K562 (cell line): ENCODE data around the gene BDH1. TPM values are rescaled to one million over a fixed set of nuclear protein-coding genes. Genes with fewer than 3 reads are reported as not detected.
A peak's percentile ranks its signal among the peaks of the same experiment; 100 is the strongest.

Experiments
- ATAC-seq: fragments of 200-7000 bp; cut with Tn5 transposase; 3 replicates; pipeline ENCODE4 v1.9.1; 2020; ENCODE audit warnings: moderate library complexity
- BruUV-seq: library from RNA; stranded (reverse); fragments of 400-500 nt; replicated peaks from 2 replicates; lab custom pipeline; 2021; lab: Mats Ljungman, UMichigan
- CTCF ChIA-PET: fragments of 300-600 bp; formaldehyde crosslinking; extraction: SDS; loops from one replicate; lab custom pipeline; 2021; ENCODE audit warnings: low intra/inter-chr PET ratio; lab: Yijun Ruan, JAX
- POLR2A ChIA-PET: fragments of 300-600, 350-650 bp; sonication (Branson Sonifier 250); formaldehyde crosslinking; extraction: SDS; loops from one replicate; lab custom pipeline; 2021; ENCODE audit warnings: antibody characterized with exemption, inconsistent platforms; lab: Yijun Ruan, JAX
- DNase-seq, 4 experiments: peaks; one replicate each; pipeline versions ENCODE4 v3.0.0 to v3.0.0-alpha.2; 2011 to 2018; ENCODE audit warnings: low spot score in 3 of 4, mixed read lengths in 3 of 4; ENCODE audit errors: extremely low read depth in 1 of 4
- FAIRE-seq: peaks from 2 replicates; lab custom pipeline; 2011; peaks lifted over from hg19 to GRCh38; lab: Jason Lieb, UNC
- H2AFZ ChIP-seq: 2 replicates; pipeline ENCODE4 v1.6.0; 2011; ENCODE audit warnings: low read depth, low read length, control low read depth, inconsistent platforms
- H3K27ac ChIP-seq: fragments of 200-600 bp; 3 replicates; pipeline ENCODE4 v1.8.0; 2011; ENCODE audit warnings: low read depth, mild to moderate bottlenecking, control low read depth, inconsistent platforms, low read length, moderate library complexity, mixed read lengths; ENCODE audit errors: extremely low read depth
- H3K27me3 ChIP-seq, 2 experiments: fragments of 300-600 bp in 1 of 2; 2 replicates in 1 of 2; 3 replicates in 1 of 2; pipeline versions ENCODE4 v1.6.0 to v1.8.0; 2011; ENCODE audit warnings: inconsistent platforms in 2 of 2, low read length in 2 of 2, mild to moderate bottlenecking in 1 of 2, mixed read lengths in 1 of 2, moderate library complexity in 1 of 2; ENCODE audit not compliant: control insufficient read depth in 2 of 2, insufficient read depth in 2 of 2
- H3K36me3 ChIP-seq: fragments of 300-600 bp; 3 replicates; pipeline ENCODE4 v1.8.0; 2011; ENCODE audit warnings: mild to moderate bottlenecking, low read length, inconsistent platforms; ENCODE audit not compliant: control insufficient read depth, insufficient read depth
- H3K4me1 ChIP-seq, 2 experiments: fragments of 200-600 bp in 1 of 2; replicated peaks in 1 of 2; 2 replicates in 1 of 2; 3 replicates in 1 of 2; pipeline versions ENCODE4 v1.5.1 to v1.8.0; 2011; ENCODE audit warnings: inconsistent platforms in 2 of 2, low read length in 2 of 2, mild to moderate bottlenecking in 1 of 2, mixed read lengths in 1 of 2, moderate library complexity in 1 of 2; ENCODE audit not compliant: control insufficient read depth in 2 of 2, insufficient read depth in 2 of 2
- H3K4me2 ChIP-seq: 2 replicates; pipeline ENCODE4 v1.6.1; 2011; ENCODE audit warnings: low read length, control low read depth, inconsistent platforms, mixed read lengths; ENCODE audit not compliant: insufficient read depth
- H3K4me3 ChIP-seq: fragments of 200-600 bp; sonication (generic), shearing (Covaris generic); 2 replicates; pipeline ENCODE4 v1.5.1; 2016; ENCODE audit warnings: control low read depth, inconsistent platforms
- H3K79me2 ChIP-seq: fragments of 200-600 bp; 3 replicates; pipeline ENCODE4 v1.8.0; 2011; ENCODE audit warnings: low read length, inconsistent platforms; ENCODE audit not compliant: control insufficient read depth, insufficient read depth
- H3K9ac ChIP-seq, 2 experiments: 2 replicates each; pipeline versions ENCODE4 v1.6.0 to v1.6.1; 2011; ENCODE audit warnings: low read depth in 2 of 2, low read length in 2 of 2, control low read depth in 1 of 2, inconsistent platforms in 1 of 2, mild to moderate bottlenecking in 1 of 2, mixed read lengths in 1 of 2; ENCODE audit not compliant: insufficient read depth in 1 of 2
- H3K9me1 ChIP-seq: one replicate; pipeline ENCODE4 v1.6.0; 2011; ENCODE audit warnings: inconsistent platforms, mild to moderate bottlenecking, low read length, moderate library complexity; ENCODE audit not compliant: control insufficient read depth, insufficient read depth
- H3K9me3 ChIP-seq: replicated peaks from 2 replicates; pipeline ENCODE4 v1.5.1; 2011; ENCODE audit warnings: low read depth, low read length, inconsistent platforms; ENCODE audit not compliant: control insufficient read depth, insufficient read depth
- H4K20me1 ChIP-seq: replicated peaks from 2 replicates; pipeline ENCODE4 v1.6.1; 2011; ENCODE audit warnings: low read length, inconsistent platforms, mixed read lengths; ENCODE audit not compliant: control insufficient read depth, insufficient read depth
- BCOR ChIP-seq: fragments of 450-650 bp; IDR thresholded peaks from 2 replicates; pipeline ENCODE4 v1.6.1; 2016
- GTF2A2 ChIP-seq: IDR thresholded peaks from 2 replicates; pipeline ENCODE4 v1.6.1; 2016; ENCODE audit warnings: mild to moderate bottlenecking, missing genetic modification characterization, missing compliant biosample characterization
- HMG20A ChIP-seq: fragments of 450-650 bp; formaldehyde crosslinking; conservative IDR thresholded peaks from 2 replicates; pipeline ENCODE4 v1.4.0; 2020; ENCODE audit warnings: mild to moderate bottlenecking, mixed read lengths
- ILK ChIP-seq: fragments of 450-650 bp; IDR thresholded peaks from 2 replicates; pipeline ENCODE4 v1.6.1; 2016; ENCODE audit warnings: missing genetic modification characterization, low read depth, mild to moderate bottlenecking, missing compliant biosample characterization, moderate library complexity, borderline replicate concordance
- KAT7 ChIP-seq: sonication (generic); formaldehyde crosslinking; IDR thresholded peaks from 2 replicates; pipeline ENCODE4 v1.8.0; 2022; ENCODE audit warnings: missing genetic modification reagents, mild to moderate bottlenecking, borderline replicate concordance
- MAX ChIP-seq: sonication (generic); formaldehyde crosslinking; IDR thresholded peaks from 2 replicates; pipeline ENCODE4 v1.9.0; 2022; ENCODE audit warnings: mild to moderate bottlenecking, missing genetic modification reagents
- NCOA4 ChIP-seq: fragments of 450-650 bp; IDR thresholded peaks from 2 replicates; pipeline ENCODE4 v1.6.1; 2018; ENCODE audit warnings: mild to moderate bottlenecking; ENCODE audit not compliant: partially characterized antibody
- NFE2L1 ChIP-seq: fragments of 450-650 bp; IDR thresholded peaks from 2 replicates; pipeline ENCODE4 v1.6.1; 2016; ENCODE audit warnings: missing genetic modification characterization, low read depth, mild to moderate bottlenecking, missing compliant biosample characterization, moderate library complexity, borderline replicate concordance
- NFXL1 ChIP-seq: fragments of 450-650 bp; formaldehyde crosslinking; IDR thresholded peaks from 2 replicates; pipeline ENCODE4 v1.4.0; 2021; ENCODE audit warnings: mild to moderate bottlenecking
- SIN3B ChIP-seq: fragments of 450-650 bp; IDR thresholded peaks from 2 replicates; pipeline ENCODE4 v1.6.1; 2017; ENCODE audit warnings: low read depth, mild to moderate bottlenecking, moderate library complexity
- SUPT5H ChIP-seq: fragments of 450-650 bp; IDR thresholded peaks from 2 replicates; pipeline ENCODE4 v1.6.1; 2016
- TCF7L2 ChIP-seq: fragments of 150-350 bp; IDR thresholded peaks from 2 replicates; pipeline ENCODE4 v1.6.1; 2016; ENCODE audit warnings: low read depth, mild to moderate bottlenecking, low read length, moderate library complexity
- ZNF445 ChIP-seq: fragments of 250-450 bp; sonication (Bioruptor Pico); IDR thresholded peaks from 2 replicates; pipeline ENCODE4 v1.4.0; 2020; ENCODE audit warnings: low read depth, mild to moderate bottlenecking, moderate library complexity
- ZNF696 ChIP-seq: fragments of 250-450 bp; sonication (Bioruptor Pico); conservative IDR thresholded peaks from 2 replicates; pipeline ENCODE4 v1.4.0; 2020; ENCODE audit warnings: mild to moderate bottlenecking, moderate library complexity
- ZNF785 ChIP-seq: fragments of 250-450 bp; sonication (Bioruptor Pico); IDR thresholded peaks from 2 replicates; pipeline ENCODE4 v1.4.0; 2020; ENCODE audit warnings: mild to moderate bottlenecking
- WGBS: fragments of 100-300 bp; shearing (Covaris generic); methylation state at CpG from one replicate; pipeline ENCODE4 v1.1.6; 2016; ENCODE audit warnings: low coverage, mixed read lengths; ENCODE audit not compliant: insufficient coverage; ENCODE audit errors: missing lambda C conversion rate; 5-methylcytosine and 5-hydroxymethylcytosine counted together
- in situ Hi-C: fragments of 300-500 bp; cut with MboI; formaldehyde crosslinking; loops from 4 replicates; pipeline ENCODE4 v1.15.0; 2018; ENCODE audit warnings: inconsistent platforms, mixed read lengths
- intact Hi-C: fragments of 100-400 bp; cut with micrococcal nuclease; formaldehyde crosslinking; loops from 2 replicates; pipeline ENCODE4 v1.14.2; 2022
- polyA plus RNA-seq, 8 experiments: library from polyadenylated mRNA; depleted of rRNA in 4 of 8; stranded (reverse) in 5 of 8; unstranded in 3 of 8; fragments of >200 nt; fragmentation: Nextera tagmentation in 2 of 8; fragmentation: Illumina TruSeq in 1 of 8; extraction: Ambion mirVana in 2 of 8; extraction: Trizol in 1 of 8; gene quantifications; 2 replicates each; pipeline versions ENCODE4 v1.2.1 to v1.2.3, GENCODE V29; 2011 to 2014; ENCODE audit warnings: inconsistent platforms in 1 of 8, missing spikeins in 1 of 8
- total RNA-seq, 7 experiments: library from RNA; depleted of rRNA in 6 of 7; stranded (reverse); fragments of >200 nt in 6 of 7; fragmentation: Illumina TruSeq in 2 of 7; extraction: Trizol in 2 of 7; gene quantifications; 2 replicates each; pipeline versions ENCODE4 v1.2.1 to v1.2.3, GENCODE V29; 2011 to 2021; ENCODE audit warnings: low replicate concordance in 1 of 7
- TF ChIP-seq, protein P1 (sequence below): IDR thresholded peaks from 3 replicates; pipeline ENCODE4 v1.6.1; 2011; ENCODE audit warnings: borderline replicate concordance, mild to moderate bottlenecking; ENCODE audit not compliant: insufficient read length, insufficient read depth
- TF ChIP-seq, protein P2 (sequence below): sonication (generic); formaldehyde crosslinking; IDR thresholded peaks from 2 replicates; pipeline ENCODE4 v1.8.0; 2022; ENCODE audit warnings: mild to moderate bottlenecking, missing genetic modification reagents

The BDH1 gene
- total and polyA plus RNA-seq, 9 of the 15 experiments (the other 6 are each of a cell fraction or from before 2014, with no cell fraction given), result 0.07 to 0.89 (median 0.12) TPM; not detected in 3

DNA sequence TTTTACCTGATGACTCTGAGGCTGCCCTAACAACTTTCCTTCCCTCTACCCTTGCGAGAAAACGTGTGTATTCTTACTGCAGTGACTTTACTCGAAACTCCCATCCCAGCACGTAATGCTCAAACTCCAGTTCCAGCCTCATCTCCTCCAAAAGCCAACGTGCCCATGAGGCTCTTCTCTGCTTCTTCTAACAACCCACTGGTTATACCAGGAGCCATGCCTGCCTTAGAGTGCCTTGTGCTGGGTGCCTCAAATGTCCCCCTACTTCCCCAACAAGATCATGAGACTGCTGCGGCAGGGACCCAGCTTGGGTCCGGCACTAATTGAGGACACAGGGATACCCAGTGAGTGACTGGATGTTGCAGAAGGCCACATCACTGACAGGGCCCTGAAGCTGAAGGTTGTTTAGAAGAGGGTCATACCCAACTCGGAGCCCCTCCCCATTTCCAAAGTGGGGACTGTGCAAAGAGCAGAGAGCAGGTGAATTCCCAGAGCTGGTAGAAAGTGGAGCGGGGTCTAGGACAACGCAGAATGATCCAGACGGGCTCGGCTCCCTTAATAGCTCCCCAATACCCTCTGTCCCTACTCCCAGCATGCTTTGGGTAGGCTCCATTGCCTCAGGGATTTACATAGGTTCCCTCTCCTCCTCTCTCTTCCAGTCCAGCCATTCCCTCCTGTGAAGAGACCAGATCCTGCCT lies 71.4 kb downstream of the BDH1 start:
- no peak for DNase-seq
- 1% methylated on average over 12 of the region's 12 CpGs for WGBS
- Histone ChIP-seq H3K4me2 (no peak overlapping the region), H4K20me1 (0 out of 2 replicates have a peak, but pooled peaks cover 3% of the 10 kb centered on the region), H3K79me2 (no peaks in the 10 kb centered on the region), H3K4me3 (no peak overlapping the region), H3K9ac (no peak overlapping the region), H3K27me3 (peaks cover 60 to 88% of the 10 kb centered on the region in 2 experiments), H2AFZ (no peak overlapping the region), H3K9me1 (no peaks in the 10 kb centered on the region), H3K9me3 (no peaks in the 10 kb centered on the region; the same call in 1 of the 2 replicates), H3K27ac (no peak overlapping the region), H3K4me1 (no peaks in the 10 kb centered on the region), H3K36me3 (no peaks in the 10 kb centered on the region)
- in situ Hi-C loops (no loop called here), intact Hi-C loops (no loop called here)
- ChIA-PET POLR2A (no interaction called here), CTCF (no interaction called here)
- TSS peak; percentile 96 for BruUV-seq
- ATAC-seq, result peak; percentile 56
- no peak for FAIRE-seq
- TF ChIP-seq, protein P1, sequence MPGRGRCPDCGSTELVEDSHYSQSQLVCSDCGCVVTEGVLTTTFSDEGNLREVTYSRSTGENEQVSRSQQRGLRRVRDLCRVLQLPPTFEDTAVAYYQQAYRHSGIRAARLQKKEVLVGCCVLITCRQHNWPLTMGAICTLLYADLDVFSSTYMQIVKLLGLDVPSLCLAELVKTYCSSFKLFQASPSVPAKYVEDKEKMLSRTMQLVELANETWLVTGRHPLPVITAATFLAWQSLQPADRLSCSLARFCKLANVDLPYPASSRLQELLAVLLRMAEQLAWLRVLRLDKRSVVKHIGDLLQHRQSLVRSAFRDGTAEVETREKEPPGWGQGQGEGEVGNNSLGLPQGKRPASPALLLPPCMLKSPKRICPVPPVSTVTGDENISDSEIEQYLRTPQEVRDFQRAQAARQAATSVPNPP, result no peak
- TF ChIP-seq NCOA4 (no peak), BCOR (no peak), ZNF785 (no peak), NFXL1 (CRISPR knock-in tag) (no peak), TCF7L2 (no peak), KAT7 (CRISPR knock-in tag) (no peak), SIN3B (no peak), GTF2A2 (no peak), ZNF445 (CRISPR knock-in tag) (no peak), MAX (CRISPR knock-in tag) (no peak), NFE2L1 (tag) (no peak), SUPT5H (peak; percentile 52; the same call in 1 of the 2 replicates), ZNF696 (CRISPR knock-in tag) (no peak), ILK (tag) (no peak), HMG20A (CRISPR knock-in tag) (no peak)
- TF ChIP-seq, protein P2, sequence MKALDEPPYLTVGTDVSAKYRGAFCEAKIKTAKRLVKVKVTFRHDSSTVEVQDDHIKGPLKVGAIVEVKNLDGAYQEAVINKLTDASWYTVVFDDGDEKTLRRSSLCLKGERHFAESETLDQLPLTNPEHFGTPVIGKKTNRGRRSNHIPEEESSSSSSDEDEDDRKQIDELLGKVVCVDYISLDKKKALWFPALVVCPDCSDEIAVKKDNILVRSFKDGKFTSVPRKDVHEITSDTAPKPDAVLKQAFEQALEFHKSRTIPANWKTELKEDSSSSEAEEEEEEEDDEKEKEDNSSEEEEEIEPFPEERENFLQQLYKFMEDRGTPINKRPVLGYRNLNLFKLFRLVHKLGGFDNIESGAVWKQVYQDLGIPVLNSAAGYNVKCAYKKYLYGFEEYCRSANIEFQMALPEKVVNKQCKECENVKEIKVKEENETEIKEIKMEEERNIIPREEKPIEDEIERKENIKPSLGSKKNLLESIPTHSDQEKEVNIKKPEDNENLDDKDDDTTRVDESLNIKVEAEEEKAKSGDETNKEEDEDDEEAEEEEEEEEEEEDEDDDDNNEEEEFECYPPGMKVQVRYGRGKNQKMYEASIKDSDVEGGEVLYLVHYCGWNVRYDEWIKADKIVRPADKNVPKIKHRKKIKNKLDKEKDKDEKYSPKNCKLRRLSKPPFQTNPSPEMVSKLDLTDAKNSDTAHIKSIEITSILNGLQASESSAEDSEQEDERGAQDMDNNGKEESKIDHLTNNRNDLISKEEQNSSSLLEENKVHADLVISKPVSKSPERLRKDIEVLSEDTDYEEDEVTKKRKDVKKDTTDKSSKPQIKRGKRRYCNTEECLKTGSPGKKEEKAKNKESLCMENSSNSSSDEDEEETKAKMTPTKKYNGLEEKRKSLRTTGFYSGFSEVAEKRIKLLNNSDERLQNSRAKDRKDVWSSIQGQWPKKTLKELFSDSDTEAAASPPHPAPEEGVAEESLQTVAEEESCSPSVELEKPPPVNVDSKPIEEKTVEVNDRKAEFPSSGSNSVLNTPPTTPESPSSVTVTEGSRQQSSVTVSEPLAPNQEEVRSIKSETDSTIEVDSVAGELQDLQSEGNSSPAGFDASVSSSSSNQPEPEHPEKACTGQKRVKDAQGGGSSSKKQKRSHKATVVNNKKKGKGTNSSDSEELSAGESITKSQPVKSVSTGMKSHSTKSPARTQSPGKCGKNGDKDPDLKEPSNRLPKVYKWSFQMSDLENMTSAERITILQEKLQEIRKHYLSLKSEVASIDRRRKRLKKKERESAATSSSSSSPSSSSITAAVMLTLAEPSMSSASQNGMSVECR (CRISPR knock-in tag), result no peak
